ENCODE measurements around the gene DCDC2. TPM values are rescaled to one million over a fixed set of nuclear protein-coding genes. Genes with fewer than 3 reads are reported as not detected.
"Not testable (repeated sequence)": the region's sequence is repeated elsewhere in the genome, so short reads cannot be mapped to it uniquely, and the experiment has no call there.

DCDC2 gene
- total and polyA plus RNA-seq, 3 experiments from 2014 or later = not detected

DNA sequence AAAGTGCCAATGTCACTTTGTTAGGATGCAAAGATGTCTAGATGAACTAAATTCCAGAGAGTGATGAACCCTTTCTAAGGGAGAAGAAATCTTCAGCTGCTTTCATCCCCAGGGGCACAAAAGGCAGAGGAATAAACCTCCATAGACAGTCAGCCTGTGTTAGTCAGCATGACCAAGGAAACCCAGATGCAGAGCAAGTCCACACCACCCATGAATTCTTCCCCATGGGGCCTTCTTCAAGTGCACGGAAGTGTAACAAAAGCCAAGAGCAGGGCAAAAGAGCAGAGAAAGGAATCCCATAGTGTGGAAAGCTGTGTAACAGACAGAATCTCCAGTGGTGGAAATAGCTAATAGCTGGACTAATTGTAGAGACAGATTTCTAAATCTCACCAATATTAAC, 50.0 kb downstream of the DCDC2 start:
- peaks cover 5% of the 10 kb centered on the region for H3K27me3 ChIP-seq (ENCODE audit: insufficient read depth, low read length, poor library complexity, severe bottlenecking)
- Mint-ChIP-seq H3K9me3 (peaks cover 7 to 12% (median 9%) of the 10 kb centered on the region in 5 donors), H3K27ac (no peak overlapping the region), H3K4me1 (no peaks in the 10 kb centered on the region), H3K27me3 (peaks cover 4 to 23% of the 10 kb centered on the region in 2 donors), H3K36me3 (peaks cover 0 to 1% (median 0%) of the 10 kb centered on the region in 3 donors), H3K4me3 (no peak overlapping the region)
- H3K4me1 ChIP-seq (ENCODE audit: insufficient read depth, low read length) = no peaks in the 10 kb centered on the region
- no peaks in the 10 kb centered on the region for H3K36me3 ChIP-seq (ENCODE audit: insufficient read depth, low read length)
- POLR2A ChIA-PET = no interaction called here
- CTCF ChIA-PET = no interaction called here
- DNase-seq = no peak
- H3K9me3 ChIP-seq (ENCODE audit: low read length) = no peaks in the 10 kb centered on the region
- no peak overlapping the region for H3K4me3 ChIP-seq (ENCODE audit: low read length)
- no peak overlapping the region for H3K27ac ChIP-seq (ENCODE audit: low read depth, low read length)

DNA sequence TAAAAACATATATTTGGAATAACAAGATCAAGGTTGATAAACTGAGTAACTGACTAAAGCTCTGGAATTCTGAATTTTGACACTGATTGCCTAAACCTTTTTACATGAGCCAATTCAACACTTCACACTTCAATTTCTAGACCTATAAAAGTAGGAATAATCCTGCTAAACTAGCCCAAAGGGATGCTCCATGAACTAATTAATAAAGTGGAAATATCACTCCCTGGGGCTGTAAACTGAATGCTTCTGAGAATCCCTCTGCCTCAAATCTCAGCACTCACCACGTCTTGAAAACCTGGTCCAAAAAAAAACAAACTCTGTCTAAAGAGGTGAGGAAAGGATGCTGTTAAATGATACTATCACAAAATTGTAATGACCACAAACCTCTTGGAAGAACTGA, 50.9 kb downstream of the DCDC2 start:
- no peak overlapping the region for H3K27ac Mint-ChIP-seq
- no peak overlapping the region for H3K4me3 Mint-ChIP-seq
- H3K4me1 ChIP-seq (ENCODE audit: insufficient read depth, low read length) = no peaks in the 10 kb centered on the region
- no peaks in the 10 kb centered on the region for H3K36me3 ChIP-seq (ENCODE audit: insufficient read depth, low read length)
- H3K36me3 Mint-ChIP-seq = peaks cover 0 to 1% (median 0%) of the 10 kb centered on the region in 3 donors
- no peak overlapping the region for H3K4me3 ChIP-seq (ENCODE audit: low read length)
- ChIA-PET POLR2A (no interaction called here), CTCF (no interaction called here)
- peaks cover 5% of the 10 kb centered on the region for H3K27me3 ChIP-seq (ENCODE audit: insufficient read depth, low read length, poor library complexity, severe bottlenecking)
- peaks cover 6 to 21% of the 10 kb centered on the region in 2 donors for H3K27me3 Mint-ChIP-seq
- H3K9me3 ChIP-seq (ENCODE audit: low read length) = no peaks in the 10 kb centered on the region
- no peak overlapping the region for H3K27ac ChIP-seq (ENCODE audit: low read depth, low read length)
- peaks cover 6 to 11% (median 7%) of the 10 kb centered on the region in 5 donors for H3K9me3 Mint-ChIP-seq
- no peaks in the 10 kb centered on the region for H3K4me1 Mint-ChIP-seq
- DNase-seq = no peak

DNA sequence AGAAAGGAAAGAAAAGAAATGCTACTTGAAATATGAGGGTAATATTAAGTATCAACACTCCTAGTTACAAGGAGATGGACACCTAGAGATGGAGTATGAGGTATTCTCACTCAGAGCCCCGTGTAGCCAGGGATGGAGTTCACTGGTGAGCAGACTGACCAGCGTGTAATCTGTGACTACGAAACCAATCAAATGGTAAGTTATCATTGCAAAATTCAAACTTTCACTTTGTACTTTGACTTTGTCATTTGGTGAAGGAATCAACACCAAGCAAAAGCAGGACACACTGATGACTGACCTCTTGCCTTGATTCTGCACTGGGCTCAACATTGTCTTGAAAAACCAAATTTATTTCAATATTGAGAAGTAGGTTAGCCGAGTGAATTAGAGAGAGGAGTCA, 51.8 kb downstream of the DCDC2 start:
- peaks cover 4 to 18% of the 10 kb centered on the region in 2 donors for H3K27me3 Mint-ChIP-seq
- Histone ChIP-seq H3K4me1 (ENCODE audit: insufficient read depth, low read length) (no peaks in the 10 kb centered on the region), H3K9me3 (ENCODE audit: low read length) (no peaks in the 10 kb centered on the region), H3K27me3 (ENCODE audit: insufficient read depth, low read length, poor library complexity, severe bottlenecking) (peaks cover 5% of the 10 kb centered on the region), H3K4me3 (ENCODE audit: low read length) (no peak overlapping the region), H3K36me3 (ENCODE audit: insufficient read depth, low read length) (no peaks in the 10 kb centered on the region), H3K27ac (ENCODE audit: low read depth, low read length) (no peak overlapping the region)
- POLR2A ChIA-PET = no interaction called here
- peaks cover 0 to 4% (median 3%) of the 10 kb centered on the region in 5 donors for H3K9me3 Mint-ChIP-seq
- H3K4me1 Mint-ChIP-seq = no peaks in the 10 kb centered on the region
- H3K27ac Mint-ChIP-seq = no peak overlapping the region
- no peak for DNase-seq
- no peaks in the 10 kb centered on the region for H3K36me3 Mint-ChIP-seq
- CTCF ChIA-PET = no interaction called here
- no peak overlapping the region for H3K4me3 Mint-ChIP-seq

GRCh38 chr6:24296944-24297343, 60.9 kb downstream of the DCDC2 start:
- H3K27me3 ChIP-seq (ENCODE audit: insufficient read depth, low read length, poor library complexity, severe bottlenecking) = no peaks in the 10 kb centered on the region
- H3K4me1 ChIP-seq (ENCODE audit: insufficient read depth, low read length) = no peaks in the 10 kb centered on the region
- Mint-ChIP-seq H3K27me3 (peaks cover 10 to 41% of the 10 kb centered on the region in 2 donors), H3K4me3 (no peak overlapping the region), H3K9me3 (peaks cover 8 to 27% (median 13%) of the 10 kb centered on the region in 5 donors), H3K27ac (no peak overlapping the region), H3K4me1 (no peaks in the 10 kb centered on the region), H3K36me3 (no peaks in the 10 kb centered on the region)
- ChIA-PET POLR2A (no interaction called here), CTCF (no interaction called here)
- no peaks in the 10 kb centered on the region for H3K36me3 ChIP-seq (ENCODE audit: insufficient read depth, low read length)
- no peak for DNase-seq
- no peak overlapping the region for H3K27ac ChIP-seq (ENCODE audit: low read depth, low read length)
- H3K9me3 ChIP-seq (ENCODE audit: low read length) = no peaks in the 10 kb centered on the region
- no peak overlapping the region for H3K4me3 ChIP-seq (ENCODE audit: low read length)

DNA sequence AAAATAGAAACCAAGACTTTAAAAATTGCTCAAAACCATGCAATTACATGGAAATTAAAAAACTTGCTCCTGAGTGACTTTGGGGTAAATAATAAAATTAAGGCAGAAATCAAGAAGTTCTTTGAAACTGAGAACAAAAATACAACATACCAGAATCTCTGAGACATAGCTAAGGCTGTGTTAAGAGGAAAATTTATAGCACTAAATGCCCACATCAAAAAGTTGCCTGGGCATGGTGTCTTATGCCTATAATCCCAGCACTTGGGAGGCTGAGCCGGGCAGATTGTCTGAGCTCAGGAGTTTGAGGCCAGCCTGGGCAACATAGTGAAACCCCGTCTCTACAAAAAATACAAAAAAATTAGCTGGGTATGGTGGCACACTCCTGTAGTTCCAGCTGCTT, 64.0 kb downstream of the DCDC2 start:
- H3K36me3 ChIP-seq (ENCODE audit: insufficient read depth, low read length); H3K27ac Mint-ChIP-seq; POLR2A ChIA-PET; H3K4me1 Mint-ChIP-seq; H3K4me3 ChIP-seq (ENCODE audit: low read length); H3K4me3 Mint-ChIP-seq; H3K36me3 Mint-ChIP-seq; H3K9me3 ChIP-seq (ENCODE audit: low read length); H3K4me1 ChIP-seq (ENCODE audit: insufficient read depth, low read length); DNase-seq; H3K27me3 ChIP-seq (ENCODE audit: insufficient read depth, low read length, poor library complexity, severe bottlenecking); CTCF ChIA-PET; H3K27ac ChIP-seq (ENCODE audit: low read depth, low read length): not testable (repeated sequence)
- H3K9me3 Mint-ChIP-seq = peaks cover 8 to 27% (median 13%) of the 10 kb centered on the region in 5 donors
- peaks cover 10 to 45% of the 10 kb centered on the region in 2 donors for H3K27me3 Mint-ChIP-seq

DNA sequence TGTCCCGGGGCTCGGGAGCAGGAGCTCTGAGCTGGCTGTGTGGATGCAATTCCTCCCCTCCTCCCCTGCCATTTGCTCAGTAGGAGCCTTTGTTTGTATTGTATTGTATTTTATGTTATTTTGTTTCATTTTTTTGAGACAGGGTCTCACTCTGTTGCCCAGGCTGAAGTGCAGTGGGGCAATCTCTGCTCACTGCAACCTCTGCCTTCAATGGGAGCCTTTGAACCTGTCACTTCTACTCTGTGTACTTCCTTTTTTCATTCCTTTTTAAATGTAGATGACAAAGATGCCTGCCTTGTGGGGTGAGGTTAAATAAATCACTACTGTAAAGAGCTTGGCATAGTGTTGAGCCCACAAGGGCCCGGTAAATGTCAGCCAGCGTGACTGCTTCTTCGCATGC, 70.6 kb downstream of the DCDC2 start:
- H3K4me1 Mint-ChIP-seq = peaks cover 6 to 8% (median 8%) of the 10 kb centered on the region in 3 donors
- no peaks in the 10 kb centered on the region for H3K9me3 ChIP-seq (ENCODE audit: low read length)
- no peaks in the 10 kb centered on the region for H3K36me3 Mint-ChIP-seq
- H3K27me3 ChIP-seq (ENCODE audit: insufficient read depth, low read length, poor library complexity, severe bottlenecking) = no peaks in the 10 kb centered on the region
- ChIA-PET POLR2A (no interaction called here), CTCF (interaction anchor here (1.4 kb wide), 1 partner anchor 13 kb away, joined by 3 read pairs; no protein-coding TSS in a partner anchor)
- no peak overlapping the region for H3K27ac Mint-ChIP-seq
- no peak overlapping the region for H3K4me3 Mint-ChIP-seq
- no peaks in the 10 kb centered on the region for H3K36me3 ChIP-seq (ENCODE audit: insufficient read depth, low read length)
- H3K4me1 ChIP-seq (ENCODE audit: insufficient read depth, low read length) = no peaks in the 10 kb centered on the region
- no peak overlapping the region for H3K27ac ChIP-seq (ENCODE audit: low read depth, low read length)
- H3K9me3 Mint-ChIP-seq = no peaks in the 10 kb centered on the region
- no peak for DNase-seq
- H3K4me3 ChIP-seq (ENCODE audit: low read length) = no peak overlapping the region
- peaks cover 11 to 18% of the 10 kb centered on the region in 2 donors for H3K27me3 Mint-ChIP-seq

- POLR2A ChIA-PET = no interaction called here
- CTCF ChIA-PET = interaction anchor here (0.9 to 1.1 kb wide), 2 partner anchors 8 to 73 kb away, joined by 3 to 7 read pairs; no protein-coding TSS in a partner anchor
- peaks cover 6 to 8% (median 8%) of the 10 kb centered on the region in 3 donors for H3K4me1 Mint-ChIP-seq
- DNase-seq = no peak
- no peaks in the 10 kb centered on the region for H3K36me3 Mint-ChIP-seq
- Histone ChIP-seq H3K9me3 (ENCODE audit: low read length) (no peaks in the 10 kb centered on the region), H3K27ac (ENCODE audit: low read depth, low read length) (no peak overlapping the region), H3K36me3 (ENCODE audit: insufficient read depth, low read length) (no peaks in the 10 kb centered on the region), H3K27me3 (ENCODE audit: insufficient read depth, low read length, poor library complexity, severe bottlenecking) (no peaks in the 10 kb centered on the region), H3K4me1 (ENCODE audit: insufficient read depth, low read length) (no peaks in the 10 kb centered on the region), H3K4me3 (ENCODE audit: low read length) (no peak overlapping the region)
- no peaks in the 10 kb centered on the region for H3K9me3 Mint-ChIP-seq
- no peak overlapping the region for H3K27ac Mint-ChIP-seq
- no peak overlapping the region for H3K4me3 Mint-ChIP-seq
- H3K27me3 Mint-ChIP-seq = peaks cover 11 to 23% of the 10 kb centered on the region in 2 donors
Observed at GRCh38 chr6:24284006-24284405, 73.9 kb downstream of the DCDC2 start.

DNA sequence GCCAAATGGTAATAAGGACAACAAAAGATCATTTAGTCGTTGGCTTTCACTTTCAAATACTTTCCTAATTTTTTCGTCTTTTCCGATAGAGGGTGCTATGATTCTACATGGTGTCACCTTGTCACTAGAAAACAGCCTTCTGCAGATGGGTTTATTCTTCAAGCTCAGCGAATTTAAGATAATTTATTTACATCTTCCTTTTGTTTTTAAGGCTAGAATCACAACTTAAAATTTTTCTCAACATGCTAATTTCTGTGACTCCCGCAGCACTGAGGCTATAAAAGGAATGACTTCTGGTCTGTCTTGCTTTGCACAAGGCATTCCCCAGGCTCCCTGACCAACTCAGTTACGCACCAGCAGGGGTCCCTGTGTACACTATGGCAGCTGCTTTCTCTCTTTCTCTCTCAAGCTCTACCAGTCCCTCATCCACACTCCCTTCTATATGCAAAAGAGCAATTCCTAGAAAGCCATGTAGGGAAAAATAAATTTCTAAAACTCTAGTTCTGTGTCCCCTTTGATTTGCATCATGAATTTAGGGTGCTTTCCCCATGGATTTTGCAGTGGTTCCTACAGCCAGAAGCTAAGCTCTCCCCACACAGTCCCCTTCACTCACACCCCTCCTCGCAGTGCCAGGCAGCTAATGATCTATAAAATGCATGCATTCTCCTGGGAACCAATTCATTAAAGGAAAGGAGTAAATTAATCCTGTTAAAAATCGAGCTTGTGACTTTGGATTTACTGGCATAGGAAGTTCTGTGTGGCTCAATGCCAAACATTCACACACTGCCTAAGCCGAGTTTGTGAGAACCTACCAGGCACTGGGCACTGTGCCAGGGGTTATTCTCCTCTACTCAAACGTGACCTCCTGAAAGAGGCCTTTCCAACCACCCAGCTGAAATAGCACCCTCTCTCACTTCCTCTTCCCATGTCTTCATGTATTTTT, 74.5 kb downstream of the DCDC2 start:
- ChIA-PET POLR2A (no interaction called here), CTCF (interaction anchor here (0.8 to 1.3 kb wide), 4 partner anchors 8 to 105 kb away, joined by 3 to 7 read pairs (median 3); no protein-coding TSS in a partner anchor)
- H3K9me3 Mint-ChIP-seq = no peaks in the 10 kb centered on the region
- H3K27ac Mint-ChIP-seq = peak overlapping the region in 1 of 8 donors; percentile 29
- Histone ChIP-seq H3K27me3 (ENCODE audit: insufficient read depth, low read length, poor library complexity, severe bottlenecking) (no peaks in the 10 kb centered on the region), H3K27ac (ENCODE audit: low read depth, low read length) (no peak overlapping the region), H3K36me3 (ENCODE audit: insufficient read depth, low read length) (no peaks in the 10 kb centered on the region), H3K4me1 (ENCODE audit: insufficient read depth, low read length) (no peaks in the 10 kb centered on the region), H3K4me3 (ENCODE audit: low read length) (no peak overlapping the region), H3K9me3 (ENCODE audit: low read length) (no peaks in the 10 kb centered on the region)
- peak in 2 of 5 donors; percentile 11 to 30 for DNase-seq
- no peaks in the 10 kb centered on the region for H3K36me3 Mint-ChIP-seq
- peaks cover 11 to 18% of the 10 kb centered on the region in 2 donors for H3K27me3 Mint-ChIP-seq
- peak overlapping the region in 3 of 7 donors; percentile 25 to 56 (median 47) for H3K4me3 Mint-ChIP-seq
- H3K4me1 Mint-ChIP-seq = peaks cover 6 to 8% (median 8%) of the 10 kb centered on the region in 3 donors
